ENCODE results near the gene GRIK4.
"Not testable (repeated sequence)": the region's sequence is repeated elsewhere in the genome, so short reads cannot be mapped to it uniquely, and the experiment has no call there.

Gene GRIK4

DNA sequence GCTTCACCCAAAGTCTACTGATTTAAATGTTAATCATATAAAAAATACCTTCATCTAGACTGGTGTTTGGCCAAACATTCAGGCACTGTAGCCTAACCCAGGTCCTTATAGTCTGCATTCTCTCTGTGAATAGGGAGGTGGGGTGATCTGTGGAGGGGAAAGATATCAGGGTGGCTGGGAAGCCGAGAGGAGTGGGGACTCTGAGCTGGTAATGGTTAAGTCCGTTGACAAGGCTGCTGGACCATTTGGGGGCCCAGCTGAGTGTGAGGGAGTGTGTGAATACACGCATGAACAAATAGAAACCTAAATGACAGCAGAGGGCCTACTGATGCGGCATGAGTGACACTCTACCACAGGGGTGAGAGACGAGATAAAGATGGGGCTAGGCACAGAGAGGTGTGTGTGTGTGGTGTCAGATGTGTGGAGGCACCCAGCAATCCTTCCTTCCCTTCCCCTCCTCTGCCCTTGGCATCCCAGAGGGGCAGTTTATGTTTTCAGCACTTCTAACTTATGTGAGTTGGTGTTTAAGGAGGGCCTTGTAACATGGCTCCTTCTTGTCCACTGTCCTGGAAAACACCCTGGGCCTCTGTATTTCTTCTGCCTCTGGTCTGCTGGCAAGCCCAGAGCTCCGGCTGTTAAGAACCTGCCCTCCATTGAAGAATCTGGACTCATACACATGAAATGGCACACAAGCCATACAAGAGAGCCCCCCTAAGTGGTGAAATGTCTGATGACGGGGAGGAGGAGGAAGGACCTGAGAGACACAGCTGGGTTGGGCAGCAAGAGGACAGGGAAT lies 263.2 kb downstream of the GRIK4 start:
- Histone ChIP-seq H3K27me3 (ENCODE audit: insufficient read depth, low read length) (no peaks in the 10 kb centered on the region; the same call in 1 of the 2 replicates), H3K4me1 (ENCODE audit: insufficient read depth, low read length) (peaks cover 26% of the 10 kb centered on the region), H3K9ac (ENCODE audit: low read depth, low read length) (no peak overlapping the region), H3K27ac (ENCODE audit: low read length) (no peak overlapping the region), H3K4me3 (ENCODE audit: low read length) (no peak overlapping the region), H3K36me3 (ENCODE audit: insufficient read depth, low read depth, low read length) (no peaks in the 10 kb centered on the region), H3K9me3 (ENCODE audit: insufficient read depth, low read depth, low read length) (no peaks in the 10 kb centered on the region)

DNA sequence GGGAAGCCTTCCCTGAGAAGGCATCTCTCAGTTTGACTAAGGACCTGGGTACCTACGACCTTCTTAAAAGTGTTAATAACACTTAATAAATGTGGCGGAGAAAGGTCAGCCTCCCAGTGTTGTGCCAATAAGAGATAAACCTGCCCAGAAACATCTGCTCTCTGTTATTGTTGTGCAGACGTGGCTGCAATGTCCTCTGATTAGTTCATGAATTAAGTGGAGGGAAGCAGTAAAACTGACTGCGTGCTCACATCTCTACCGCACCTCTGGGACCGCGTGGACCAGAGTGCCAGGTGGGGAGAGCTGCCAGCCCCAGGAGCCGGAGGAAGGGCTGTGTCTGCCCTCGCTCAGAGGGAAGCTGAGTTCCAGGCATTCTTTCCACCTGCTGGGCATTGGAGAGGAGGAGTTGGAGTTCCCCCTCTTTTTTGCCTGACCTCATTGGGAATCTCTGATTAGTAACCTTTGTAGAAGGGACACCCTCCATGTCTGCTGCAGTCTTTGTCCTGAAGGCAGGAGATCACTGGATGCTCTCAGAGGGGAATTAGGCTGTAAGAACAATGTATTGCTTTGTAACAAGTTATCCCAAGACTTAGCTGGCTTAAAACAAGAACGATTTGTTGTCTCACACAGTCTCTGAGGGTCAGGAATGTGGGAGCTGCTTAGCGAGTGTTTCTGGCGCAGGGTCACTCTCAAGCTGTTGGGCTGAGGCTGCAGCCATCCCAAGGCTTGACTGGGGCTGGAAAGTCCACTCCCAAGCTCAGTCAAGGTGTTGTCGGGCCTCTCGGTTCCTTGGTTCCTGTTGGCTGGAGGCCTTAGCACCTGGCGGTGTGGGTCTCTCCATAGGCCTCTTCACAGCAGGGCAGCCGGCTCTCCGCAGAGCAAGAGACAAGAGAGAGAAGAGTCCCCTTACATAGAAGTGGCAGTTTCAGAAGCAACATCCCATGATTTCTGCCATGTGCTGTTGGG lies 264.7 kb downstream of the GRIK4 start:
- peaks cover 29% of the 10 kb centered on the region for H3K4me1 ChIP-seq (ENCODE audit: insufficient read depth, low read length)
- no peak overlapping the region for H3K27ac ChIP-seq (ENCODE audit: low read length)
- H3K27me3 ChIP-seq (ENCODE audit: insufficient read depth, low read length): no peaks in the 10 kb centered on the region; the same call in 1 of the 2 replicates
- no peaks in the 10 kb centered on the region for H3K36me3 ChIP-seq (ENCODE audit: insufficient read depth, low read depth, low read length)
- H3K4me3 ChIP-seq (ENCODE audit: low read length): no peak overlapping the region
- no peak overlapping the region; the same call in 1 of the 2 replicates for H3K9ac ChIP-seq (ENCODE audit: low read depth, low read length)
- no peaks in the 10 kb centered on the region for H3K9me3 ChIP-seq (ENCODE audit: insufficient read depth, low read depth, low read length)

DNA sequence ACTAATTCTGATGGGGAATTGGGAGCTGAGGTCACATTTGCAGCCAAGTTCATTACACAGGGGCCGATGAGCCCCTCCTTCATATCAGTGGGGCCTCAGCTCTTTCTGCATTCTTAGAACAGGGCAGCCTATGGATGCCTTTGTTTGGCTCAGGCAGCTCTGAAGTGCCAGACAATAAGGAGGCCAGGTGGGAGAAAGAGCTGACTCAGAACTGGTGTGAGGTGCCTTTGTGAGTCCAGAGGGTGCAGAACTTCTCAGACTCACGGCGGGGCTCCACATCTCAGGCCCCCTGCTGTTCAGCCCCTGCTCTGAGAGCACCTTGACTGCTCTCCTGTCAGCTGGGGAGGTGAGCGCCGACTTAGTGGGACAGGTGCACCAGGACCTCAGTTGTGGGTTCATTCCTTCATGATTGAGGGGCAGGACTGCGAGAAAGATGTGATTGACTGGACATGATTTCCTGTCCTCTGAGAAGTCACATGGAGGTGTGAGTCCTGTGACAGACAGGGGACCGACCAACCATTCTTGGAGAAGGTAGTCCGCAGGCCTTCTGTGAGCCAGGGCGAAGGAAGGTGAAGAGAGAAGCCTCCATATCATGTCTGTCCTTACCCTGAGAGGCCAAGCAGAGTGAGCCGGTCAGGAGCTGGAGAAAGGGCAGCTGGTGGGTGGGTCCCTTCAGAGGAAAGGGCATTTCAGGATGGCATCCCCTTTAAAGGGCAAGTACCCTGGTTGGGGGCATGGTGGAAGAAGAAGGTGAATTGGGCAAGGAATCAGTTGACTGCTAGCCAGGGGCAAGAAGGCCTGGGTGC lies 267.3 kb downstream of the GRIK4 start:
- H3K4me1 ChIP-seq (ENCODE audit: insufficient read depth, low read length): peaks cover 37% of the 10 kb centered on the region
- no peaks in the 10 kb centered on the region; the same call in 1 of the 2 replicates for H3K27me3 ChIP-seq (ENCODE audit: insufficient read depth, low read length)
- no peak overlapping the region for H3K27ac ChIP-seq (ENCODE audit: low read length)
- H3K9ac ChIP-seq (ENCODE audit: low read depth, low read length): no peak overlapping the region
- no peaks in the 10 kb centered on the region for H3K36me3 ChIP-seq (ENCODE audit: insufficient read depth, low read depth, low read length)
- H3K9me3 ChIP-seq (ENCODE audit: insufficient read depth, low read depth, low read length): no peaks in the 10 kb centered on the region
- H3K4me3 ChIP-seq (ENCODE audit: low read length): no peak overlapping the region

DNA sequence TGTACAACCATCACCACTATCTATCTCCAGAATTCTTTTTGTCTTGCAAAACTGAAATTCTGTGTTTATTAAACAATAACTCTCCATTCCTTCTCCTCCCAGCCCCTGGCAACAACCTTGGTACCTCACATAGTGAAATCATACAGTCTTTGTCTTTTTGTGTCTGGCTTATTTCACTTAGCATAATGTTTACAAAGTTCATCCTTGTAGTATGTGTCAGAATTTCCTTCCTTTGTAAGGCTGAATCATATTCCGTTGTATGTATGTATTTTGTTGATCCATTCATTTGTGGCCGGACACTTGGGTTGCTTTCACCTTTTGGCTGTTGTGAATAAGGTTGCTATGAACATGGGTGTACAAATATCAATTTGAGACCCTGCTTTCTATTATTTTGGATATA lies 268.7 kb downstream of the GRIK4 start:
- Histone ChIP-seq H3K4me1 (ENCODE audit: insufficient read depth, low read length) (peaks cover 37% of the 10 kb centered on the region), H3K36me3 (ENCODE audit: insufficient read depth, low read depth, low read length) (no peaks in the 10 kb centered on the region), H3K9ac (ENCODE audit: low read depth, low read length) (no peak overlapping the region), H3K27ac (ENCODE audit: low read length) (no peak overlapping the region), H3K4me3 (ENCODE audit: low read length) (no peak overlapping the region), H3K9me3 (ENCODE audit: insufficient read depth, low read depth, low read length) (no peaks in the 10 kb centered on the region), H3K27me3 (ENCODE audit: insufficient read depth, low read length) (no peaks in the 10 kb centered on the region; the same call in none of the 2 replicates)

DNA sequence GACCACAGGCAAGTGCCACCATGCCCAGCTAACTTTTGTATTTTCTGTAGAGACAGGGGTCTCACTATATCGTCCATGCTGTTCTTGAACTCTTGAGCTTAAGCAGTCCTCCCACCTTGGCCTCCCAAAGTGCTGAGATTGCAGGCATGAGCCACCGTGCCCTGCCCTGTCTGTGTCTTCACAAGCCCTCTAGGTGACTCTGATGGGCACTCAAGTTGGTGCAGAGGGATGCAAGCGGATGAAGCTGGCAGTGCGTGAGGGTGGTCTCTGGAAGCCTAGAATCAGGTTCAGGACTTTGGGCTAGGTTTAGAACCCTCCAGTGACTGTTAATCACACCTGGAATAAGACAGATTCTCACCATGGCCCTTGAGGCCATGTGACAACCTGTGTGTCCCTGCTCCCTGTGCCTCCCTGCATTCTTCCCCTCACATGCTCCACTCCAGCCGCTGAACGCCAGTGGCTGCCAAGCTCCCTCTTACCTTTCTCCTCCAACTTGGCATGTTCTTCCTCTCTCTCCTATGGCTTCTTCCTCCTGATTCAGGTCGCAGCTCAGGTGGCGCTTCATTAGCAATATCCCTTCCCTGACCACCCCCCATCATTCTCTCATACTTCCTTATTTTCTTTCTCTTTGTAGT lies 270.1 kb downstream of the GRIK4 start:
- H3K4me1 ChIP-seq (ENCODE audit: insufficient read depth, low read length): peaks cover 27% of the 10 kb centered on the region
- no peak overlapping the region for H3K4me3 ChIP-seq (ENCODE audit: low read length)
- no peaks in the 10 kb centered on the region for H3K9me3 ChIP-seq (ENCODE audit: insufficient read depth, low read depth, low read length)
- no peak overlapping the region for H3K27ac ChIP-seq (ENCODE audit: low read length)
- H3K27me3 ChIP-seq (ENCODE audit: insufficient read depth, low read length): no peaks in the 10 kb centered on the region; the same call in 1 of the 2 replicates
- H3K36me3 ChIP-seq (ENCODE audit: insufficient read depth, low read depth, low read length): no peaks in the 10 kb centered on the region
- H3K9ac ChIP-seq (ENCODE audit: low read depth, low read length): no peak overlapping the region

DNA sequence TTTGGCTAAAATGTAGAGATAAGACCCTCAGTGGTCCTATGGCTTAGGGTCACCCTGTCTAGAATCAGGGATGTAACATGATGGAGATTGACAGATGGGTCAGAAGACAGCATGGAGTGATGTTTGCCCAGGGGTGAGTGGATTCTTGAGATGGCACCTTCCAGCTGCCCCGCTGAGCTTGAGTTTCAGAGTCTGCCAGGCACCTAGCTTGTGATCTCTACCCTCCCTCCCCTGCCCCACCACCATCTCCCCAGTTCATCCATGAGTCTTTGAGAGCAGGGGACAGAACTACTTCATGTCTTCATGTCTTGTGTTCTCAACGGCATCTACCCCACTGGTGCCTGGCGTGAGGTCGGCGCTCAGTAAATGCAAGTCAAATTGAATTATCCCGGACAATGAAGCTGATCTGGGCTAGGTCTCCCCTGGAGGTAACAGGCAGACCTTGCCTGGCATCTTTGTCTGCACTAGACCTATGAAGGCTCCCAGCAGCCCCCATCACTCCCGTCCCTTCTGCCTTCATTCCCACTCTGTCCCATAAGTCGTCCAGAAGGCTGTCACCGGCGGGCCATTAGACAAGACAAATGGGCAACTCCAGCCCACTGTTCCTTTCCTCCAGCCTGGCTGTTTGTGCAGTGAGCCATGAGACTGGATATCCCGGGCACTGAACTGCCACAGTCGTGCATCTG lies 273.2 kb downstream of the GRIK4 start:
- Histone ChIP-seq H3K27ac (ENCODE audit: low read length) (no peak overlapping the region), H3K4me3 (ENCODE audit: low read length) (no peak overlapping the region), H3K9me3 (ENCODE audit: insufficient read depth, low read depth, low read length) (no peaks in the 10 kb centered on the region), H3K9ac (ENCODE audit: low read depth, low read length) (no peak overlapping the region), H3K27me3 (ENCODE audit: insufficient read depth, low read length) (no peaks in the 10 kb centered on the region; the same call in 1 of the 2 replicates), H3K4me1 (ENCODE audit: insufficient read depth, low read length) (peaks cover 12% of the 10 kb centered on the region; the same call in 1 of the 2 replicates), H3K36me3 (ENCODE audit: insufficient read depth, low read depth, low read length) (no peaks in the 10 kb centered on the region)

DNA sequence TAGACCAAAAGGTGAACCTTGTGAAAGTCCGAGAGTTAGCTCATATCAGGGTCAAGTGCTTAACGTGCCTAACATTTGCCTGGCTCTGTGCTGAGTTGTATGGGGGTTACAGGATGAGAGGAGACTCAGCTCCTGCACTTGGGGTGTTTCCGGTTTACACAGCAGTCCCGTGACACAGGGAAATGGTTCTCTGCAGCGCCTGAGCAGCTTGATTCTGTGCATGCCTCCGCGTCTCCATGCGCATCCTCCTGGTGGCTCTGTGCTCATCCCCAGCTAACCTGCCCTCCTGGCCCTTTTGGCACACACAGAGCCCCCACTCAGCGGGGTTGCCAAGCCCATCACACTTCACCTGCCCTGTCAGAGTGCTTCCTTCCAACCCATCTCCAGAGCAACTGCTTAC lies 274.0 kb downstream of the GRIK4 start:
- no peak overlapping the region for H3K27ac ChIP-seq (ENCODE audit: low read length)
- no peaks in the 10 kb centered on the region for H3K36me3 ChIP-seq (ENCODE audit: insufficient read depth, low read depth, low read length)
- H3K4me3 ChIP-seq (ENCODE audit: low read length): no peak overlapping the region
- H3K27me3 ChIP-seq (ENCODE audit: insufficient read depth, low read length): no peaks in the 10 kb centered on the region; the same call in 1 of the 2 replicates
- H3K9me3 ChIP-seq (ENCODE audit: insufficient read depth, low read depth, low read length): no peaks in the 10 kb centered on the region
- no peak overlapping the region for H3K9ac ChIP-seq (ENCODE audit: low read depth, low read length)
- peaks cover 8% of the 10 kb centered on the region; the same call in 1 of the 2 replicates for H3K4me1 ChIP-seq (ENCODE audit: insufficient read depth, low read length)

DNA sequence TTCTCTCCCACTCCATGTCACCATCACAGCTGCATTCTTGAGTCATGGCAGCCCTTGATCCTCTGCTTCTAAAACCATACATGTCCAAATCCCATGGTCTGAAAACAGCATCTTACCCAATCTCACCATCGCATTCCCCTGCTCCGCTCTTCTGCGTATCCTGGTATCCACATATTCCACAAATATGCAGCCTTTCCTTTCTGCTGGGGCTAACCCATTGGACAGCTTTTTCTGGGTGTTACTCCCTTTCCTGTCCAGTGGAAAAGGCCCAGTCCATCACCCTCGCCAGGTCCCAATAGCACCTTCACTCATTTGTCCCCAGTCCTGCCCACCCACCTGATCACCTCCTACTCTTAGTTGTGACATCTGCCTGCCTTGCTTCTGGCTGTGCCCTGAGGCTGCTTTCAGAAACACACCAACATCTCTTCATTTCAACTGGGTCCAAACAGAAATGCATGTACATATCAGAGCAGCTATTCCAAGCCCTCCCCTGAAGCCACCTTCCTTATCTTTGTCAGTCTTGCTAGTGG lies 274.7 kb downstream of the GRIK4 start:
- Histone ChIP-seq H3K9ac (ENCODE audit: low read depth, low read length) (no peak overlapping the region), H3K9me3 (ENCODE audit: insufficient read depth, low read depth, low read length) (no peaks in the 10 kb centered on the region), H3K4me3 (ENCODE audit: low read length) (no peak overlapping the region), H3K27me3 (ENCODE audit: insufficient read depth, low read length) (no peaks in the 10 kb centered on the region; the same call in 1 of the 2 replicates), H3K27ac (ENCODE audit: low read length) (no peak overlapping the region), H3K36me3 (ENCODE audit: insufficient read depth, low read depth, low read length) (no peaks in the 10 kb centered on the region), H3K4me1 (ENCODE audit: insufficient read depth, low read length) (peaks cover 8% of the 10 kb centered on the region; the same call in 1 of the 2 replicates)

DNA sequence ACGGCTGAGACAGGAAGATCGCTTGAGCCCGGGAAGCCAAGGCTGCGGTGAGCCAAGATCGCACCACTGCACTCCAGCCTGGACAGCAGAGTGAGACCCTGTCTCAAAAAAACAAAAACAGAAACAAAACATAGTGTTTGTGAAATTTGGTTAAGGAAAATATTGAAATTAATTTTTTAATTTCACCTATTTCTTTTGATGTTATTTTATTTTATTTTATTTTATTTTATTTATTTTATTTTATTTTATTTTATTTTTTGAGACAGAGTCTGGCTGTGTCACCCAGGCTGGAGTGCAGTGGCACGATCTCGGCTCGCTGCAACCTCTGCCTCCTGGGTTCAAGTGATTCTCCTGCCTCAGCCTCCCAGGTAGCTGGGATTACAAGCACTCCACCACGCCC lies 275.7 kb downstream of the GRIK4 start:
- not testable (repeated sequence) for H3K4me3 ChIP-seq (ENCODE audit: low read length); H3K9ac ChIP-seq (ENCODE audit: low read depth, low read length); H3K27ac ChIP-seq (ENCODE audit: low read length); H3K4me1 ChIP-seq (ENCODE audit: insufficient read depth, low read length); H3K27me3 ChIP-seq (ENCODE audit: insufficient read depth, low read length); H3K9me3 ChIP-seq (ENCODE audit: insufficient read depth, low read depth, low read length); H3K36me3 ChIP-seq (ENCODE audit: insufficient read depth, low read depth, low read length)

DNA sequence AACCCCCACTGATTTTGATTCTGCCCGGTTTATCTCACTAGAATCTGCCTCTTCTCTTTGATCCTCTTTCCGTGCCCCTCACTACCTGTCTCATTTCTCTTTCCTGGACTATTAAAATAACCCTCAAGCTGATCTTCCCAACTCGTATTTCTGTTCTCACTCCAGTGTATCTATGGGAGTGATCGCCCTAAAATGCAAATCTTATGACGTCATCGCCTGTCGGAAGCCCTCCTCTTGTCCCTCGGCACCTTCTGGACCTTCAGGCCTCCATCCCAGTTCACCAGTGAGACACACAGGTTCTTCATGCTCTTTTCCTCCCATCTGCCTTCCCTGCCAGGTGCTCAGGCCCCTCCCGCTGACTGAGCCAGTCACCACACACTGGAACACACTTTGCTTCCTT lies 277.8 kb downstream of the GRIK4 start:
- Histone ChIP-seq H3K4me1 (ENCODE audit: insufficient read depth, low read length) (no peaks in the 10 kb centered on the region), H3K9ac (ENCODE audit: low read depth, low read length) (no peak overlapping the region), H3K9me3 (ENCODE audit: insufficient read depth, low read depth, low read length) (no peaks in the 10 kb centered on the region), H3K36me3 (ENCODE audit: insufficient read depth, low read depth, low read length) (no peaks in the 10 kb centered on the region), H3K4me3 (ENCODE audit: low read length) (no peak overlapping the region), H3K27me3 (ENCODE audit: insufficient read depth, low read length) (no peaks in the 10 kb centered on the region; the same call in 1 of the 2 replicates), H3K27ac (ENCODE audit: low read length) (no peak overlapping the region)
